ENCODE results near the gene PA2G4.
"Not testable (repeated sequence)": the region's sequence is repeated elsewhere in the genome, so short reads cannot be mapped to it uniquely, and the experiment has no call there.

Gene PA2G4

DNA sequence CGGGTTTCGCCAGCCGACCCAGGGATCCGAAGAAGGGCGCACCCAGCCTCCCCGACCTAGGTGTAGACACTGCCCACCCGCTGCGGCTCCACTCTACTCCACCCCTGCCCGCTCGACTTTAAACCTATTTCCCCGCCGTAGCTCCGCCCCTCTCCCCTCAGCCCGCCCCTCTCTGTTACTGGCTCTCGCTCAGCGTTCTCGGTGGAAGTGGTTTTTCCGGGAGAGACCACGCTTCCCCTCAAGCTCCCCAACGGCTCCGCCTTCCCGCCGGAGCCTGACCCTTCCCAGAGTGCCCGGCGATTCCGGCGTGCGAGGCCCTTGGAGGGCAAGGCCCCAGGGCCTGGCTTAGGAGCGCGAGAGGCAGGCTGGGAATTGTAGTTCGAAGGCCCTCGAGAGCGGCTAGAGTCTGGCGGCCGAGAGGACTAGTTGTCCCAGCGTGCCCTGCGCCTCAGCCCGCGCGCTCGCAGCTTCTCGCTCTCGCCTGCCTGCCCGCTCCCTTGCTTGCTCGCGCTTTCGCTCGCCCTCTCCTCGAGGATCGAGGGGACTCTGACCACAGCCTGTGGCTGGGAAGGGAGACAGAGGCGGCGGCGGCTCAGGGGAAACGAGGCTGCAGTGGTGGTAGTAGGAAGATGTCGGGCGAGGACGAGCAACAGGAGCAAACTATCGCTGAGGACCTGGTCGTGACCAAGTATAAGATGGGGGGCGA is at the start of gene PA2G4:
TSS of gene PA2G4 (plus strand) at position 451 of the 706 bp plus-strand sequence. CDS start at position 630, 179 bp downstream.
- peak; percentile 98 for DNase-seq (ENCODE audit: low spot score)

DNA sequence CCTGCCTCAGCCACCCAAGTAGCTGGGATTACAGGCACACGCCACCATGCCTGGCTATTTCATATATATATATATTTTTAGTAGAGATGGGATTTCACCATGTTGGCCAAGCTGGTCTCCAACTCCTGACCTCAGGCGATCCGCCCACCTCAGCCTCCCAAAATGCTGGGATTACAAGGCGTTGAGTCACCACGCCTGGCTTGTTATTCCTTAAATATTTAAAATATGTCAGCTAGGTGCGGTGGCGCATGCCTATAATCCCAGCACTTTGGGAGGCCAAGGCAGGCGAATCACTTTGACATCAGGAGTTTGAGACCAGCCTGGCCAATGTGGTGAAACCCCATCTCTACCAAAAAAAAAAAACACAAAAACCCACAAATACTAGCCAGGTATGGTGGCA is 44.4 kb upstream of the PA2G4 start:
- DNase-seq (ENCODE audit: low spot score), result not testable (repeated sequence)

DNA sequence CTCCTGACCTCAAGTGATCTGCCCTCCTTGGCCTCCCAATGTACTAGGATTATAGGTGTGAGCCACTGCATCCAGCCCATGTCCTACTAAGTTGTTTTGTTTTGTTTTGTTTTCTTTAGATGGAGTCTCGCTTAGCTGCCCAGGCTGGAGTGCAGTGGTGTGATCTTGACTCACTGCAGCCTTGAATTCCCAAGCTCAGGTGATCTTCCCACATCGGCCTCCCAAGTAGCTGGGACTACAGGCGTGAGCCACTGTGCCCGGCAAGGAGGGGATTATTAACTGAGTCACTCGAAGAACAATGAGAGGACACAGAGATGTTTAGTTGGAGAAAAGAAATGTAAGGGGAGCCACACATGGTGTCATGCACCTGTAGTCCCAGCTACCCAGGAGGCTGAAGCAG is 42.4 kb upstream of the PA2G4 start:
- no peak for DNase-seq (ENCODE audit: low spot score)

DNA sequence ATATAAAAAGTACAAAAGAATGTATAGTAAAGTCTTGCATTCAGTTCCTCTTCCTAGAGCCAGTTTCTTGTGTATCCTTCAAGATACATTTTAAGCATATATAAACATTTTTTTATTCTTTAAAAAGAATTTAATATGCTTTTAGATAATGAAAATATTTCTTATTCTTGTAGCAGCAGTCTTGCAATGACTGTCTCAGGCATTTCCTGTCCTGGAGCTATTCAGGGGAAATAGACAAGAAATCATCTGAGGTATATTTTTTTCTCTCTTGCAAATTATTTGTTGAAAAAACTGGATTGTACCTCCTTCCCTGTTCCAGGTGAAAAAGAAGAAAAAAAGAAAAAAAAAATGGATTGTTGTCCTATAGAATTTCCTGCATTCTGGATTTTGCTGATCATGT is 41.4 kb upstream of the PA2G4 start:
- DNase-seq (ENCODE audit: low spot score), result no peak

DNA sequence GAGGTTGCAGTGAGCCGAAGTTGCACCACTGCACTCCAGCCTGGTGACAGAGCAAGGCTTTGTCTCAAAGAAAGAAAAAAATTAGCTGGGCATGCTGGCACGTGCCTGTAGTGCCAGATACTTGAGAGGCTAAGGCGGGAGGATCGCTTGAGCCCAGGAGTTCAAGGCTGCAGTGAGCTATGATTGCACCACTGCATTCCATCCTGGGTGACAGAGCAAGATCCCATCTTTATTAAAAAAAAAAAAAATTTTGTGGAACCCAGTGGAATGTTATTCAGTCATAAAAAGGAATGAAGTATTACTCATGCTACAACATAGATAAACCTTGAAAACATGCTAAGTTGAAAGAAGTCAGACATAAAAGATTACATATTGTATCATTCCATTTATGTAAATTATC is 32.7 kb upstream of the PA2G4 start:
- no peak for DNase-seq (ENCODE audit: low spot score)

DNA sequence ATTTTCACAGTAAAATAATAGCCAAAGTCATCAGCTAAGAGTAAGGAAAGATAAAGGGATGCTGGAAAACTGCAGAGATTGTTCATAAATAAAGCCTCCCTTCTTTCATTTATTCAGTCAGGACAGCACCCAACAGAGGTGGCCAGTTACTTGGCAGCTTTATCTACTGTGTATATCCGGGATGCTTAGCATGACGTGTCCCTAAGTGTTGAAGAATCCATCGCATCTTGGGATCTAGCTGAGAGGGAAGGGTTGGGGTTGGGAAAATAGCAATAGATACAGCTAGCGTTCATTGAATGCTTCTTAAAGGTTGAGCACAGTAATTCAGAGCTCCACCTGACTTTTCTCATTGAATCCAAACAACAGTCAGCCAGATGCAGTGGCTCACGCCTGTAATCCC is 30.0 kb upstream of the PA2G4 start:
- DNase-seq (ENCODE audit: low spot score), result no peak

DNA sequence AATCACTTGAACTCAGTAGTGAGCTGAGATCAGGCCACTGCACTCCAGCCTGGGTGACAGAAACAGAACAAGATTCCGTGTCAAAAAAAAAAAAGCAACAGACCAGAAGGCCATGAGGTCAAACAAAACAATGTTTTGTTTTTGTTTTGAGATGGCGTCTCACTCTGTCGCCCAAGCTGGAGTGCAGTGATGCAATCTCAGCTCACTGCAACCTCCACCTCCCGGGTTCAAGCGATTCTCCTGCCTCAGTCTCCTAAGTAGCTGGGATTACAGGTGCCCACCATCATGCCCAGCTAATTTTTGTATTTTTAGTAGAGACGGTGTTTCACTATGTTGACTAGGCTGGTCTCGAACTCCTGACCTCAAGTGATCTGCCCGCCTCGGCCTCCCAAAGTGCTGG is 26.4 kb upstream of the PA2G4 start:
- not testable (repeated sequence) for DNase-seq (ENCODE audit: low spot score)

DNA sequence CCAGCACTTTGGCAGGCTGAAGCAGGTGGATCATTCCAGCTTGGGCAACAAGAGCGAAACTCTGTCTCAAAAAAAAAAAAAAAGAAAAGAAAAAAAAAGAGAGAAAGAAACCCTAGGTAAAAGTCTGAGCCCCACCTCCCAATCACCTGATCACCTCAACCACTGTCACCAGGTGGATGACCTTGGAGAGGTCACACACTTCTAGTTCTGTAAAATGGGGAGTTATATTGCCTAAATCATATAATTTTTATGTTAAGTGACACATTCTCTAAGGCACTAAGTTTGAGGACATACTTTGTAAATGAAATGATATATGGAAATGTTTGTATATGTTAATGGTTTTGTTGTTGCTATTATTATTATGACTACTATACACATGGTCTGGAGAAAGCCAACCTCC is 25.9 kb upstream of the PA2G4 start:
- no peak for DNase-seq (ENCODE audit: low spot score)

DNA sequence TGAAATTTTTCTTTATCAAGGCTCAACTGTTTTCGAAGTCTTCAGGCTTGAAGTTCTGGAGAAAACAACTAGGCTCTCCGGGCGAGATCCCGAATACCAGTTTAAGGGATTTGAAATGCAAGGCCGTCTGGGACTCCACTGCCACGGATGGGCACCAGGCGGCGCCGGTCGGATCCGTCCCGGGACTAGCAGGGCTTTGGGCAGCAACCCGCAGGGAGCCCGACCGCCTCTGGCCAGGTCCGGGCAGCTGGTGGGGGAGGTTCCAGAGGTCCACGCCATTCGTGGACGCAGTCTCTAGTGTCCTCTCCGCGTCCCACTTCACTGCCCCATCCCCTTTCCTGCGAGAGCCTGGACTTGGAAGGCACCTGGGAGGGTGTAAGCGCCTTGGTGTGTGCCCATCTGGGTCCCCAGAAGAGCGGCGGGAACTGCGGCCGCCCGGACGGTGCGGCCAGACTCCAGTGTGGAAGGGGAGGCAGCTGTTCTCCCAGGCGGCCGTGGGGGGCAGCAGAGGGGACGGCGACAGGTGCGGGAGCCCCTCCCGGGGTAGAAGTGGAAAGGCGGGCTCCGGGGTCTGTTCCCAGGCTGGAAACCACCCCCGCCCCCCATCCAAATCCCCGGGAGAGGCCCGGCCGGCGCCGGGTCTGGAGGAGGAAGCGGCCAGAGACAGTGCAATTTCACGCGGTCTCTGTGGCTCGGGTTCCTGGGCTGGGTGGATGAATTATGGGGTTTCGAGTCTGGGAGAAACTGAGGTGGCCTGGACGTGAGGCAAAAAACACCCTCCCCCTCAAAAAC is 25.2 kb upstream of the PA2G4 start:
- peak; percentile 86 for DNase-seq (ENCODE audit: low spot score)

DNA sequence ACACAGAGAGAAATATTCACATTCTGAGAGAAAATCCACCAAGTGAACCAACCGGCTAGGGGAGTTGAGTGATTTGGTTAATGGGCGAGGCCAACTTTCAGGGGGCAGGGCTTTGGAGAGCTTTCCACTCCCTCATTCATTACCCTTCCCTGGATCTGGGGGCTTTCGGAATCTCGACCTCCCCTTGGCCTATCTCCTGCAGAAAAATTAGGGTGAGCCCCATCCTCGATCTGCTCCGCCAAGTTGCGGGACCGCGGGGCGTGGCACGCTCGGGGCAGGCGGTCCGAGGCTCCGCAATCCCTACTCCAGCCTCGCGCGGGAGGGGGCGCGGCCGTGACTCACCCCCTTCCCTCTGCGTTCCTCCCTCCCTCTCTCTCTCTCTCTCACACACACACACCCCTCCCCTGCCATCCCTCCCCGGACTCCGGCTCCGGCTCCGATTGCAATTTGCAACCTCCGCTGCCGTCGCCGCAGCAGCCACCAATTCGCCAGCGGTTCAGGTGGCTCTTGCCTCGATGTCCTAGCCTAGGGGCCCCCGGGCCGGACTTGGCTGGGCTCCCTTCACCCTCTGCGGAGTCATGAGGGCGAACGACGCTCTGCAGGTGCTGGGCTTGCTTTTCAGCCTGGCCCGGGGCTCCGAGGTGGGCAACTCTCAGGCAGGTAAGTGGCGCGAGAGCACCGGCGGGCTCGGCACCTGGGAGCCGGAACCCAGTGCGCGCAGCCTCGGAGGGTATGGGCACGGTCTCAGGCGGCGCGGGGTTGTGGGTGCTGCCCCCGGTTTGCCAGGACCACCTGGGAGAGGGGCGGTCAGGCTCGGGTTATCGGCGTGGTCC is 24.4 kb upstream of the PA2G4 start, which contains the start of gene ERBB3:
TSS of gene ERBB3 (plus strand) at position 443 of the 833 bp plus-strand sequence. CDS start at position 579, 136 bp downstream.
- peak; percentile 84 for DNase-seq (ENCODE audit: low spot score)

DNA sequence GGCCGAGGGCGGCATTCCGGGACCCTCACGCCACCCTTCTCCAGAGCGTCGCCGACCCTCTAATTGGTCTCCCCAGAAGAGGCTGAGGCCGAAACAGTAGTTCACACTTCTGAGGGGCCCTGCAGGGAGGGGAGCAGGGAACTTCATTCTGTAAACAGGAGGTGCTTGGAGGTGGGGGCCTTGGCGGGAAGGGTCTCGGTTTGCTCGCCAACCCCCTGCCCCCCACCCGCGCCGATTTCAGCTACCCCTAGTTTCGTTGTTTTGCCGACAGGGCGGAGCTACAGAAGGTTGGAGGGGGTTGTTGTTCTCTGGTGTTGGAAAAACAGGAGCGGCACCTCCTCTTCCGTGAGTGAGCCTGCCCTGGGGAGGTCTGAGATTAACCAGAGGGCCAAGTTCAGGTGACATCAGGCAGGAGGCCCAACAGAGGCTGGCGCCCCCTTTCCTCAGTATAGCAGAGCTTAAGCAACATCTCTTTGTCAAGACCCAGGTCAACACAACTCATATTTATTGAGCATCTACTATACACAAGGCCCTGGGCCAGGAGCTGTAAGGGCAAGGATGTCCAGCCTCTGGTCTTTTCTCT is 23.7 kb upstream of the PA2G4 start:
- no peak for DNase-seq (ENCODE audit: low spot score)

DNA sequence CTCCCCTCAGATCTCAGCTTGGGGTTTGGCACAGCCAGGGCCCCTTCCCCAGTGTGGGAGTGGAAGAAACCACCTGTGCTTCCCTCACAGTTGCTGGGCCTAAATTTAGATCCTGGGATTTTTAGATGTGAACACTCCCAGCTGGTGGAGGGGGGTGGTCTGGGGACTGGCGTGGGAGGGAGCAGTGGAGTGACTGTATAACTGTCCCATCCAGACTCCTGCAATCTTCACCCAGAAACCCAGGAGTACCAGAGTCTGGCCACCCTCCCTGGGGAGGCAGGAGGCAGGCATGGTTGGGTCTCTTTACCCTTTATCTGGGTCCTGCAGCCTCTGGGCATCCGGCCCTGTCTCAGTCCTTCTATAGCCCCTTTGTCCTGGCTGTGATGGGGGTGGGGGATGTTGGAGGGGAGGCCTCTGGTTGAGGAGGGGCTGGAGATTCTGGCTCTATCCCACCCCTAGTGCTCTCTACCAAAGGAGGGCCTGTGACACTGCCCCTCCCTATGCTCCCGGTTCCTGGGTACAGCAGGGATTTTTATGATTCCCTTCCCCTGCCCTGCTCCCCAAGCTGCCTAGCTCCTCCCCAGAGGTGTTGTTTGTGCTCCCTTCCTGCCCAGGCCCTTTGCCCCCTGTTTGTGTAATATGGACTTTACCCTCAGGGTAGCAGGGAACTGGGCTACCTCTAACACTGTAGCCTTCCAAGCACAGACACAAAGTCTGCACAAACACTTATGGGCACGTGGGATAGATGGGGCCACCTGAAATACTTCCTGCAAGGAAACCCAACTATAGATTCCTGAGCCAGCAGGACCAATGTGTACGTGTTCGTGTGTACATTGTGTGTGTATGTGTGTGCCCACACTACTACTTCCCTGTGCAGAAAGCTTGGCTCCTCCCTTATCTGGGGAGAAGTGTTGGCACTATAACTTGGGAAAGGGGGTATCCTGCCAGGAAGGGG is 22.7 kb upstream of the PA2G4 start:
- peak; percentile 89 for DNase-seq (ENCODE audit: low spot score)

DNA sequence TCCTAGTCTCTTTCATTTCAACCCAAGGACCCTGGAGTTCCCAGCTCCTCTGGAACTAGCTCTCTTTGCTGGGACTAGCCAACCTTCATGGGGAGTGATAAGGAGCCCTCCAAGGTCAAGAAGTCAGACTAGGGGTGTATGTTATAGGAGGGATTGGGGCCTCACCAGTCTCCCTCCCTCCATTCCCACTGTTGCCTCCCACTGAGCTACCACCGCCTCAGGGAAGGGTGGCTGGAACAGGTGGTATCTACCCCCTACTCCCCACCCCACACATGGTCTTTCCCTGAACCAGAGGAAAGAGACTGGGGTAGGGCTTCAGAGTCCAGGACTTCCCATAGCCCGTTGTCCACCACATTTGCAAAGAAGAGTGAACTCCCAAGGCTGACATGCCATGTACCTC is 22.0 kb upstream of the PA2G4 start:
- DNase-seq (ENCODE audit: low spot score), result no peak

DNA sequence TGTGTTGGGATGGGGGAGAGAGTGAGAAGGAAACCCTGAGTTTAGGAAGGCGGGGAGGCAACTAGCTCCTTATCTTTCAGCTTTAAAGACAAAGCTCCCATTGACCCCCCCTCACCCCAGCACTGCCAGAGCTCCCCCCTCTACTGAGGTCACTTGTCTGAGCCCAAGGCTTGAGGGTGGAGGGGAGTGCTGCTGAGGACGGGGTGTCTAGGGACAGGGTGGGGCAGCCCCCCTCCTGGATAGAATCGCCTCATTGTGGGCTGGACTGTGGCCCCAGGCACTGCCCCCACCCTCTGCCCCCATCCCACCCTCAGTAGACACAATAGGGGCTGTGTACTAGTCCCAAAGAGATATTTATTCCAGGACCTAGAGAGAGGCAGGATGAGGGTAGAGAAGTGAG is 21.4 kb upstream of the PA2G4 start:
- peak; percentile 96 for DNase-seq (ENCODE audit: low spot score)

DNA sequence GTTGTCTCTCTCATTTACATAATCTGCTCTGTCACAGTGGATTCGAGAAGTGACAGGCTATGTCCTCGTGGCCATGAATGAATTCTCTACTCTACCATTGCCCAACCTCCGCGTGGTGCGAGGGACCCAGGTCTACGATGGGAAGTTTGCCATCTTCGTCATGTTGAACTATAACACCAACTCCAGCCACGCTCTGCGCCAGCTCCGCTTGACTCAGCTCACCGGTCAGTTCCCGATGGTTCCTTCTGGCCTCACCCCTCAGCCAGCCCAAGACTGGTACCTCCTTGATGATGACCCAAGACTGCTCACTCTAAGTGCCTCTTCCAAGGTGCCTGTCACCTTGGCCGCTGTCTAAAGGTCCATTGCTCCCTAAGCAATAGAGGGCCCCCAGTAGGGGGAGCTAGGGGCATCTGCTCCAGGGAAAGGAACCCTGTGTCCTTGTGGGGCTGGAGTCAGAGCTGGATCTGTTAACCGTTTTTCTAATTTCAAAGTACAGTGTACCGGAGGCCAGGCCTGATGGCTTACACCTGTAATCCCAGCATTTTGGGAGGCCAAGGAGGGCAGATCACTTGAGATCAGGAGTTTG is 19.3 kb upstream of the PA2G4 start:
- DNase-seq (ENCODE audit: low spot score), result no peak

DNA sequence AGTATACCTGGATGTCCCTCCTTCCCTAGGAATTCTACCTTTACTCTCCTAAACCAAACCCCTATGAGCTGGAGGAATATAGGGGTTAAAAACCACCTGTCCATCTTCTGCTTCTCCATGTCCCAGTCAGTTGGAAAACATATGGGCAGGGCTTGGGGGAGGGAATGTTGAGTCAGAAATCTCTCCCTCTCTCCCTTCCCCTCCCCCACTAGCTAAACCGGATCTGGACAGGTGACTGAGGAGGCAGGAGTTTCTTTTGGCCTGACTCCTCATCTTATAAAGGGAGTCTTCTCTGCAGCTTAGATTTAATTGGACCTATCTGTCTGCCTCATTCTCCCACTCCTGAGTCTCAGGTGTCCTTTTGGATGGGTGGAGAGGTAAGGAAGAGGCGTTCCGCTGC is 18.3 kb upstream of the PA2G4 start:
- DNase-seq (ENCODE audit: low spot score), result no peak

DNA sequence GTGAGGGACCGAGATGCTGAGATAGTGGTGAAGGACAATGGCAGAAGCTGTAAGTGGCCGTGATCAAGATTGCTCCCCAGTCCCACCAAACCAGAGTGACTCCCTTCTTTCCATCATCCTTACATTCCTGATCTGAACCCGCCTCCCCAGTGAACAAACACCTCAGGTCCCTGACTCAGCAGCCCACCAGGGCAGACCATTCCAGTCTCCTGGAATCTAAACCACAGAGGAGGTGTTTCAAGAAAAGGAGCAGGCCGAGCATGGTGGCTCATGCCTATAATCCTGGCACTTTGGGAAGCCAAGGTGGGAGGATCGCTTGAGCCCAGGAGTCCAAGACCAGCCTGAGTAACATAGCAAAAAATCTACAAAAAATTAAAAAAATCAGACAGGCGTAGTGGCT is 17.8 kb upstream of the PA2G4 start:
- no peak for DNase-seq (ENCODE audit: low spot score)

DNA sequence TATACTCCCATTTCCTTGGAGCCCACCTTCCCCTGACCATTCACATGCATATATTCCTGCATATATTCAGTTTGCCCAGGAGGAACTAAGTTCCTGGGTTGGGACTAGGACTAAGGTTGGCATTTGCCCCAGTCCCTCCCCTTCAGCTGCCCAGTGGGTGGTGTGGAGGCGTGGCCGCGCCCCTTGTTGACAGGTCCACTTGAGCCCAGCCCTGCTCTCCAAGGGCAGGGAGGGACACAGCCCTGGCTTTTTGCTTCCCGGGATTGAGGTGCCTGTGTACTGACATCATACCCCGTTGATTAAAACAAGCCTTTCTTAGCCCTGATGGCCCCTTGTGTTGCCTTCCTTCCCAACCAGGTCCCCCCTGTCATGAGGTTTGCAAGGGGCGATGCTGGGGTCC is 17.1 kb upstream of the PA2G4 start:
- peak; percentile 49 for DNase-seq (ENCODE audit: low spot score)

DNA sequence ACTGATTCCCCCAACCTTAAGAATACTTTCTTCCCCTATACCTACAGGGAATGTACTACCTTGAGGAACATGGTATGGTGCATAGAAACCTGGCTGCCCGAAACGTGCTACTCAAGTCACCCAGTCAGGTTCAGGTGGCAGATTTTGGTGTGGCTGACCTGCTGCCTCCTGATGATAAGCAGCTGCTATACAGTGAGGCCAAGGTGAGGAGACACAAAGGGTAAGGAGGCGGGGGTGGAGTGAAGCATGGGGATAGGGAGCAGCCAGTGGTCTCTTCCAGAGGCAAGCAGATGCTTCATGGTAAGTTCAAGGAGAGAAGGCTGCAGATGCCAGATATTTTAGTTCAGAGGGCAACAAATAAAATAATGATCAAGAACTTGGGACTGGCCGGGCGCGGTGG is 6.6 kb upstream of the PA2G4 start:
- no peak for DNase-seq (ENCODE audit: low spot score)

DNA sequence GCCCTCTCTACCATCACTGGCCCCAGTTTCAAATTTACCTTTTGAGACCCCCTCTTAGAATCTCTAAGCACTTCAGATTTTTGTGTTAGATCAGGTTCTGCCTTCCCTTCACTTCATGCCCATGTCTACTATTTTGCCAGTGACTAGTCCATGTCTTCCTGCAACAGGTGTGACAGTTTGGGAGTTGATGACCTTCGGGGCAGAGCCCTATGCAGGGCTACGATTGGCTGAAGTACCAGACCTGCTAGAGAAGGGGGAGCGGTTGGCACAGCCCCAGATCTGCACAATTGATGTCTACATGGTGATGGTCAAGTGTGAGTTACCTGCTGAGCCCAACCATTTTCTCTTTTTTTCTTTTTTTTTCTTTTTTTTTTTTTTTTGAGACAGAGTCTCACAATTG is 5.8 kb upstream of the PA2G4 start:
- DNase-seq (ENCODE audit: low spot score), result no peak

DNA sequence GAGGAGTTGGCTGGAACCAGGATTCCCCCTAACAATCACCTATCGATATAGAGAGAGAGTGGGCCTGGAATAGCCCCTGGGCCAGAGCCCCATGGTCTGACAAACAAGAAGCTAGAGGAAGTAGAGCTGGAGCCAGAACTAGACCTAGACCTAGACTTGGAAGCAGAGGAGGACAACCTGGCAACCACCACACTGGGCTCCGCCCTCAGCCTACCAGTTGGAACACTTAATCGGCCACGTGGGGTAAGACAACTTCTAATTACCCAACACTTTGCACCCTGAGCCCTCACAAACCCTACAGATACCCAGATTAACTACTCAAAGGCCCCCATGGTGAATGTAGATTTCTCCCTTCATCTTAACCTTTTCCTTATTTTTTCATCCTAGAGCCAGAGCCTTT is 4.6 kb upstream of the PA2G4 start:
- no peak for DNase-seq (ENCODE audit: low spot score)

Data from pons (tissue), 1 donor.